LNCAP (cell line): ENCODE results near the gene ATP2A1.

Experiments
- CTCF ChIP-seq: fragments of 450-650 bp; IDR thresholded peaks from 2 replicates; pipeline ENCODE4 v1.5.1; 2017; ENCODE audit warnings: mild to moderate bottlenecking

ATP2A1 gene

GRCh38 chr16:28837672-28838557 is 40.4 kb upstream of the ATP2A1 start:
- TF ChIP-seq CTCF = no peak

- no peak for TF ChIP-seq CTCF
These were observed 39.8 kb upstream of the ATP2A1 start for GRCh38 chr16:28838558-28838918.

GRCh38 chr16:28839004-28839639 is 39.2 kb upstream of the ATP2A1 start:
- TF ChIP-seq CTCF = no peak

- TF ChIP-seq CTCF = no peak
These were observed 38.4 kb upstream of the ATP2A1 start for GRCh38 chr16:28839899-28840298.

- TF ChIP-seq CTCF = no peak
These were observed 35.6 kb upstream of the ATP2A1 start for GRCh38 chr16:28842696-28843095.

- TF ChIP-seq CTCF = no peak
These were observed 34.5 kb upstream of the ATP2A1 start for GRCh38 chr16:28843766-28844165.

- no peak for TF ChIP-seq CTCF
These were observed 33.9 kb upstream of the ATP2A1 start for GRCh38 chr16:28844226-28844885.
